Activated CD4-positive, CD25-positive, alpha-beta regulatory T cell treated with anti-CD3 and anti-CD28 coated beads, Interleukin-2, amount 50 U/mL, for 24 hours (primary cell): ENCODE results near the gene MED13L.

Experiments
- ATAC-seq, 2 donors: fragments of 150-1000 bp; cut with Tn5 transposase; one replicate each; pipeline ENCODE4 v1.10.0; 2021; ENCODE audit warnings: mild to moderate bottlenecking in 1 of 2, moderate library complexity in 1 of 2

Gene MED13L

GRCh38 chr12:115934046-115934445 lies 343.4 kb downstream of the MED13L start:
- no peak for ATAC-seq

- no peak for ATAC-seq
Measured at GRCh38 chr12:115932066-115932465, 345.4 kb downstream of the MED13L start.

GRCh38 chr12:115930336-115930735 lies 347.2 kb downstream of the MED13L start:
- ATAC-seq = no peak

- no peak for ATAC-seq
Measured at GRCh38 chr12:115926037-115926670, 351.3 kb downstream of the MED13L start.

GRCh38 chr12:115923851-115924250 lies 353.6 kb downstream of the MED13L start:
- ATAC-seq = no peak

- ATAC-seq = no peak
Measured at GRCh38 chr12:115922952-115923564, 354.4 kb downstream of the MED13L start.

GRCh38 chr12:115920395-115921183 lies 356.9 kb downstream of the MED13L start:
- no peak for ATAC-seq

- ATAC-seq = no peak
Measured at GRCh38 chr12:115918763-115919162, 358.7 kb downstream of the MED13L start.

GRCh38 chr12:115916910-115917668 lies 360.4 kb downstream of the MED13L start:
- peak; percentile 62 to 69 for ATAC-seq

GRCh38 chr12:115914122-115914521 lies 363.4 kb downstream of the MED13L start:
- ATAC-seq = no peak

GRCh38 chr12:115912440-115912839 lies 365.1 kb downstream of the MED13L start:
- no peak for ATAC-seq

GRCh38 chr12:115911360-115911759 lies 366.1 kb downstream of the MED13L start:
- no peak for ATAC-seq

- no peak for ATAC-seq
Measured at GRCh38 chr12:115910057-115910456, 367.4 kb downstream of the MED13L start.
